Measurements from ENCODE around the gene ARHGAP6. TPM values are rescaled to one million over a fixed set of nuclear protein-coding genes. Genes with fewer than 3 reads are reported as not detected.

Gene ARHGAP6
- total RNA-seq, 1 experiment from 2014 or later: 0.50 TPM

GRCh38 chrX:11664211-11665167 is 1.2 kb downstream of the ARHGAP6 start:
- CTCF ChIA-PET: no interaction called here
- Mint-ChIP-seq H3K4me3 (ENCODE audit: unreplicated experiment) (peak overlapping the region; percentile 61), H3K9me3 (ENCODE audit: unreplicated experiment) (no peaks in the 10 kb centered on the region), H3K27me3 (ENCODE audit: insufficient read depth, unreplicated experiment) (peaks cover 6% of the 10 kb centered on the region), H3K36me3 (ENCODE audit: insufficient read depth, unreplicated experiment) (no peaks in the 10 kb centered on the region), H3K4me1 (ENCODE audit: low read depth, unreplicated experiment) (no peaks in the 10 kb centered on the region), H3K27ac (ENCODE audit: unreplicated experiment) (no peak overlapping the region)
- BruUV-seq (replicated peaks): no TSS peak
- Histone ChIP-seq H3K9me3 (no peaks in the 10 kb centered on the region), H3K36me3 (ENCODE audit: control insufficient read depth, insufficient read depth, low read length) (no peaks in the 10 kb centered on the region), H3K4me3 (ENCODE audit: low read depth, low read length) (no peak overlapping the region), H3K4me1 (no peaks in the 10 kb centered on the region), H3K27me3 (replicated peaks; ENCODE audit: control insufficient read depth, insufficient read depth, low read length) (no peaks in the 10 kb centered on the region)
- POLR2A ChIA-PET: no interaction called here
- no peak for TF ChIP-seq CTCF (IDR thresholded peaks at IDR 0.05; ENCODE audit: insufficient read depth in 1 of 2, low read depth in 1 of 2, low read length in 1 of 2, severe bottlenecking in 1 of 2, unreplicated experiment in 1 of 2)
- intact Hi-C loops (cut with micrococcal nuclease; ENCODE audit: unreplicated experiment): no loop called here
- no peak for DNase-seq

- no peak for TF ChIP-seq CTCF (IDR thresholded peaks at IDR 0.05; ENCODE audit: insufficient read depth in 1 of 2, low read depth in 1 of 2, low read length in 1 of 2, severe bottlenecking in 1 of 2, unreplicated experiment in 1 of 2)
- peaks cover 6% of the 10 kb centered on the region for H3K27me3 Mint-ChIP-seq (ENCODE audit: insufficient read depth, unreplicated experiment)
- ChIA-PET CTCF (no interaction called here), POLR2A (no interaction called here)
- intact Hi-C loops (cut with micrococcal nuclease; ENCODE audit: unreplicated experiment): no loop called here
- H3K27me3 ChIP-seq (replicated peaks; ENCODE audit: control insufficient read depth, insufficient read depth, low read length): no peaks in the 10 kb centered on the region
- no peaks in the 10 kb centered on the region for H3K9me3 ChIP-seq
- no peak overlapping the region for H3K4me3 ChIP-seq (ENCODE audit: low read depth, low read length)
- H3K4me1 Mint-ChIP-seq (ENCODE audit: low read depth, unreplicated experiment): no peaks in the 10 kb centered on the region
- no peaks in the 10 kb centered on the region for H3K36me3 Mint-ChIP-seq (ENCODE audit: insufficient read depth, unreplicated experiment)
- no peaks in the 10 kb centered on the region for H3K4me1 ChIP-seq
- H3K4me3 Mint-ChIP-seq (ENCODE audit: unreplicated experiment): no peak overlapping the region
- H3K27ac Mint-ChIP-seq (ENCODE audit: unreplicated experiment): no peak overlapping the region
- H3K9me3 Mint-ChIP-seq (ENCODE audit: unreplicated experiment): no peaks in the 10 kb centered on the region
- H3K36me3 ChIP-seq (ENCODE audit: control insufficient read depth, insufficient read depth, low read length): no peaks in the 10 kb centered on the region
- BruUV-seq (replicated peaks): no TSS peak
- no peak for DNase-seq
Measured at GRCh38 chrX:11663875-11664210, 1.9 kb downstream of the ARHGAP6 start.

- BruUV-seq (replicated peaks): no TSS peak
- H3K27me3 ChIP-seq (replicated peaks; ENCODE audit: control insufficient read depth, insufficient read depth, low read length): no peaks in the 10 kb centered on the region
- no peak for DNase-seq
- ChIA-PET CTCF (no interaction called here), POLR2A (no interaction called here)
- no peaks in the 10 kb centered on the region for H3K36me3 ChIP-seq (ENCODE audit: control insufficient read depth, insufficient read depth, low read length)
- H3K9me3 ChIP-seq: no peaks in the 10 kb centered on the region
- intact Hi-C loops (cut with micrococcal nuclease; ENCODE audit: unreplicated experiment): no loop called here
- no peak overlapping the region for H3K4me3 ChIP-seq (ENCODE audit: low read depth, low read length)
- no peaks in the 10 kb centered on the region for H3K4me1 Mint-ChIP-seq (ENCODE audit: low read depth, unreplicated experiment)
- H3K9me3 Mint-ChIP-seq (ENCODE audit: unreplicated experiment): no peaks in the 10 kb centered on the region
- H3K36me3 Mint-ChIP-seq (ENCODE audit: insufficient read depth, unreplicated experiment): no peaks in the 10 kb centered on the region
- H3K27me3 Mint-ChIP-seq (ENCODE audit: insufficient read depth, unreplicated experiment): peaks cover 13% of the 10 kb centered on the region
- no peak for TF ChIP-seq CTCF (IDR thresholded peaks at IDR 0.05; ENCODE audit: insufficient read depth in 1 of 2, low read depth in 1 of 2, low read length in 1 of 2, severe bottlenecking in 1 of 2, unreplicated experiment in 1 of 2)
- H3K4me3 Mint-ChIP-seq (ENCODE audit: unreplicated experiment): no peak overlapping the region
- H3K4me1 ChIP-seq: no peaks in the 10 kb centered on the region
- H3K27ac Mint-ChIP-seq (ENCODE audit: unreplicated experiment): no peak overlapping the region
Measured at GRCh38 chrX:11655282-11656015, 10.3 kb downstream of the ARHGAP6 start.
